Stimulated activated CD4-positive, alpha-beta T cell treated with anti-CD3 and anti-CD28 coated beads, TNF-alpha, amount 100 ng/mL, for 1 hour (primary cell): ENCODE results near the gene MTMR10.

Experiments
- DNase-seq, 3 donors: peaks; one replicate each; pipeline ENCODE4 v3.0.0-alpha.2; 2020; ENCODE audit warnings: low read depth in 3 of 3, low spot score in 1 of 3

The MTMR10 gene

DNA sequence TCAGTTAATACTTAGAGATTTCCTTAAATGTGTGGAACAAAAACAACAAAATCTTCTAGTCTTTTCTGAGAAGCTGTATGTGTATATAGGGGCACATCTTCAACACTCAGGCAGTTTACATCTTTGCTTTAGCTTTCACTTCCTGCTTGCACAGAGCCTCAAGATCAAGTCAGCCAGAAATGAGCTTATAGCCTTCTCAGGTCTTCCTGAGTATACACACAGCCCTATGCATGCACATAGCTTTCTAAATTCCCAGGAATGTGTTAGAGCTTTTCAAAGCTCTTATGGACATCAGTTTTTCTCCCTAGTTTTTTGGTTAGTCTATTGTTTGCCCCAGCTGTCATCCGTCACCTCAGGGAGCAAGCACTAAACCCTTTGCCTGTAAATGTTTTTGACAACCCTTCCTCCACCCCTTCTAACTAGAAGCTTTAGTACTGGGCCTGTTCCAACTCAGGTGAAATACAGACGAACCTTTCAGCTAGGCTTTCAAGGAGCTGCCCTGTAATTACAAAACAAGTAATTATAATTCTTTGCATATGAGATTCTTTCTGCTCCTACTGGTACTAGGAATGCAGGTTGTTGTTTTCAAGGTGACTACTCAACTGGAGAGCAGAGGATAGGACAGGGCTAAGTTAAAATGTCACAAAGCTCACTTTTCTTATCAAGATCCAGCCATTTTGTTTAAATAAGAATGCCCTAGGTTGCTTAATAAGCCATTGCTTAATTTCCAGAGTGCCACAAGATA lies 22.6 kb upstream of the MTMR10 start:
- no peak for DNase-seq

DNA sequence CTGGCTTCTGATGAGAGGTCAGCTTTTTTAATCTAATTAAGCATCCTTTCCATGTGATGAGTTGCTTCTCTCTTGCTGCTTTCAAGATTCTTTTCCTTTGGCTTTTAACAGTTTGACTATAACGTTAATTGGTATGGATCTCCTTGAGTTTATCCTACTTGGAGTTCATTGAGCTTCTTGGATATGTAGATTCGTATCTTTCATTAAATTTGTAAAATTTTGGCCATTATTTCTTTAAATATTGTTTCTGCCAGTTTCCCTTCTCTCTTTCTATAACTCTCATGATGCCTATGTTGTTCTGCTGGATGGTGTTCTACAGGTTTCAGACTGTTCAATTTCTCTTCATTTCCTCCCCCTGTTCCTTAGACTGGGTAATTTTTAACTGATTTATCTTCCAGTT lies 21.0 kb upstream of the MTMR10 start:
- DNase-seq, result no peak

DNA sequence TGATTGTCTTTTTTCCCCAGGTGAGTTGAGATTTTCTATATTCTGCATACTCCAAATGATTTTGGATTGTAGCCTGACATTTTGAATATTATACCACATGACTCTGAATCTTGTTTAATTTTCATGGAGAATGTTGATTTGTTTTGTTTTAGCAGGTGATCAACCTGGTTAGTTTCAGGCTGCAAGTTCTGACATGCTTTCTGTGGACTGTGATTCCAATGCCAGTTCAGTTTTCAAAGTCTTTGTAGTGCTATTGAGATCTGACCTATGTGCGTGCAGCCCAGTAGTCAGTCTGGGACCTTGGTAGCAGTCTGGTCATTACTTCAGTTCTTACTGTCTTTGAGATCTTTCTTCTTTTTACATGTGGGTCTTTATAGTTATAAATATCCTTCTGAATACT lies 18.6 kb upstream of the MTMR10 start:
- no peak for DNase-seq

DNA sequence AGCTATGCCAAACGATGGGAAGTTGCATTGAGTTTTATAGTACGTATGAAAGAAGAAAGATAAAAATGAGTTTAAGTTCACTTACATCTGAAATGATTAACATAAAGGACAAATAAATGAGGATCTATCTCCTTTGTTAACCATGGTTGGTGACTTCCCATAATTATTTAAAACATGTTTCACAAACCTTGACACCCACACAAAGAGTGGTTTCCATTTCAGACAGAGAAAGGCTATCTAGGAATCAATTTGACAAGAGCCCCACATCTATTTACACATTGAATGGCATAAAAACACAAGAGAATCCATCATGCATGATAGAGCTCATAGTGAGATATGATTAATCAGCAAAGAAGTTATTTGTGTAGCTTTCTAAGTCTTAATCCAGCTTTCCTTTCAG lies 14.2 kb upstream of the MTMR10 start:
- DNase-seq, result no peak

DNA sequence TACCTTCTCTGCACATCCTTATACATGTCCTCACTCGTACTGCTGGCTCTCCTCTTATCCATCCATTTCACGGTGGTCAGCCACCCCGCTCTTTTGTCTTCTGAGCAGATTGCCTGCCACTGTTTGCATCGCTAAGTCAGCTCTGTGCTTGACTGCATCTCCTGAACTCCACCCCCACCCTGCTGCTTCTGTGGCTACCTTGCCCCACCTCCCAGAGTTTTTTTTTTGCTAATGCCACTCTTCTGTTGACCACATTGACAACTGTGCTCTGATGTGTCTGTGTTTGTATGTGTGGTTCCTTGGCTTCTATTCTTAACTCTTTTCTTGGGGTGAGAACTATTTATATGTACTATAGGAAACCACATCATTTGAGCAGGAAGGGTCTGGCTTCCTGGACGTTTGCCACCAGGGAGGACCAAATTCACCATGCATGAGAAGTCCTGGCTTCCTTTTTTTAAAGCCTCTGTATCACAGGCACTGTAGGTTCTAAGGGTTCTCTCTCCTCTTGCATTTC lies 12.8 kb upstream of the MTMR10 start:
- no peak for DNase-seq

DNA sequence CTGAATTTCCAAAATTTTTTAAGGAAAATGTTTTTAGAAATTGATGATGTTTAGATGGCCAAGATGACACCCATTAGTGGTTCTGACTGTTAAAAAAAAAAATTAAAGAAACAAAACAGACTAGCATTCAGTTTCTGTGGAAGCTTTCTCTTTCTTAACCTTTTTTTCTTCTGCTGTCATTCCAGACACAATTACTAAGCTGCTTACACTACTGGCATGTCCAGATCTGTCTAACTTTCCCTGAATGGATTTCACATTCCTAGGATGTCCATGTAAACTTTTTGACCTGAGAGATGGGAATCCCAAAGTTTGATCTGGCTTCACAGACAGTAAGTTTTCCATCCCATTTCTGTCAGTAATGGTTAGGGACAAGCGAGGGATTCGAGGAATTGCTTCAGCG lies 10.3 kb upstream of the MTMR10 start:
- DNase-seq, result no peak

GRCh38 chr15:30999729-31000128 lies 8.3 kb upstream of the MTMR10 start:
- no peak for DNase-seq

- DNase-seq, result no peak
These were observed 5.8 kb upstream of the MTMR10 start for GRCh38 chr15:30997270-30997669.

GRCh38 chr15:30992249-30992864 lies 929 bp upstream of the MTMR10 start:
- DNase-seq, result no peak

DNA sequence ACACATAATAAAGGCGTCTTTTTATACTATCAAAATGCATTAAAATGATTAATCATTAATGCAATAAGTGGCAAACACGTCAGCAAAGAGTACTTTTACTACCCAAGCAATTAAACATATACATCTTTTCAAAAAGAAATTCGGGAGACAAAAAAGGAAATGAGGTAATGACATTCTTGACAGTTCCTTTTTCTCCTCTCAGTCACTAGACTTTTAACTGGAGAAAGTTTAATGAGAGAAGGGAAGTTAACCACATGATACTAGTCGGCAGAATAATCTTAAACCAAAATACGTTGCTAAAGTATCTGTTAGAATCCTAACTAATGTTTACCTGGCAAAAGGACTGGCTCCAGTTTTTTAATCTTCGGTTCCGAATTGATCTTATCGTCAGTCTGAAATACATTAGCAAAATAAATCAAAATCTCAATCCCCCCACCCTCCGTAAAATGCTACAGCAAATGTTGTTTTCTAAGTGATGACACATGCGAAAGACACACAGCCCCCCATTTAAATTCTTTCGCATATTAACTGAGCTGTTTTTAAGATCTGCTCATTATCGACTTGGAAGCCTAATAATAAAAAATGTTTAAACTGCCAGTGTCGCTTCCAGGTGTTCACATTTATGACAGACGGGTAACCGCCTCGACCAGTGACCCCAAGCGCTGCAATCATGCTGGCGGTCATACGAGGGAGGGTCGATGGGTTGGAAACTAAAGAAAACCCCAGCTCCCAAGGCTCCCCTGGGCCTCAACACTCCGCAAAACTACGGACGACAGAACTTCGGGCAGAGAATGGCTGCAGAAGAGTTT lies 778 bp downstream of the MTMR10 start:
- DNase-seq, result no peak

DNA sequence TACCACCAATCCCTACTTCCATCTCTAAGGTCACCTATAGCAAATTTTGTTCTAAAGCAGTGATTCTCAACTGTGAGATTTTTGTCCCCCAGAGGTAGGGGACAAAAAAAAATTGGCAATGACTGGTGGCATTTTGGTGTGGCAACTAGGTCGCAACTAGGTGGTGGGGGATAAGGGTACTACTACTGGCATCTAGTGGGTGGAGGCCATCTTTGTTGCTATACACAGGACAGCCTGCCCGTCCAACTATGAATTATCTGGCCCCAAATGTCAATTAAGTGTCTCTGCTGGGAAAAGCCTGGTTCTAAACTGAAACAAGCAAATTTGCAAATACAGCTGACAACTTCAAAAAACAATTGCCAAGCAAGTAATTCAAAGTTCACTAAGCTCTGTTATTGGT lies 1.4 kb downstream of the MTMR10 start:
- no peak for DNase-seq

- no peak for DNase-seq
These were observed 6.3 kb downstream of the MTMR10 start for GRCh38 chr15:30985081-30985531.

DNA sequence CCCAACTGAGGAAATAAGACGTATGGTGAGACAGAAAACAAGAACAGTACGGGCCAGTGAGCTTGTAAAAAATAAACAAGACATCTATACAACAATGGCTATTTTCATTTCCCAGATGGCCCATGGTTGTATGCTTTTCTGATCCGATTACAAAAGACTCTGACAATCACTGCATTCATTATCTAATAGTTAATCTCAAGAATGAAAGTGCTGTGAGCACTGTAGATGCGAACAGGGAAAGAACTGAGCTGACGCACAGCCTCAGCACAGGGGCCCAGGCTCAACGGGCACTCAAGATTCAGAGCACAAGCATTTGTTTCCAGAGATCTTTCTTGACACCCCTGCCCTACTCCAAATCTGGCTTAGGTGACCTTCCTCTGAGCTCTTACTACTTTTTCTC lies 6.9 kb downstream of the MTMR10 start:
- DNase-seq, result no peak

GRCh38 chr15:30984118-30984517 lies 7.3 kb downstream of the MTMR10 start:
- DNase-seq, result no peak

- no peak for DNase-seq
These were observed 12.0 kb downstream of the MTMR10 start for GRCh38 chr15:30979457-30979856.

- no peak for DNase-seq
These were observed 13.1 kb downstream of the MTMR10 start for GRCh38 chr15:30978328-30978727.

DNA sequence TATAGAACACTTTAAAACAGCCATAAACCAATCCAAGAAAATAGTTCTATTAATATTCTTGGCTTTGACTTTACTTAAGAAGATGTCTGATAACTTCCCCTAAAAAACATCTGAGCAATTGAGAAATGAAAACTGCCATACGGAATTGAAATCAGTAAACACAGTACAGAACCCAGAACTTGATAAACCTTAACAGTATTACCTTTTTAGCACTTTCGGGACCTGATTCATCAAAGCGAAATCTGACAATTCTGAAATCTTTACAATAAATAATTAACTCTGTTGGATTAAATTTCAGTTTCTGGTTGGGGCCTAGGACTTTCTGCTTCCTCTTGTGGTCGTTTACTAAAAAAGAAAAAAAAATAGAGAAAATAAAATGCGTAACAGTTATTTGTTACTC lies 17.3 kb downstream of the MTMR10 start:
- DNase-seq, result no peak

DNA sequence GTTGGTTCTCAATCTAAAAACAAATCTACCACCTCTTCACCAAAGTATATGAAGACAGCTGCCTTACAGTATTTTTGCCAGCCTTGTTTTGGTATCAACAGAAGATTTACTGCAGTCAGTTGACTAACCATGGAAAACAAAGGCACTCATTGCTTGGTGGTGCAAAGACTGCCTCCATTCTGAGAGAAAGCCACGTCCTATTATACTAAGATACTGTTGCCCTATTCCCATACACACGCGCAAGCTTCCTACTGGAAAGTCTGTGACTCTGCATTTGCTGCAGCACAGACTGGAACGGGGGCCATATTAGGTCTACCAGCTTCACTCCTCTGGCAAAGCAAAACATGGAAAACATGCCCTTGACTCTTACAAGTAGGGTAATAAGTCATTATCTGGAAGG lies 18.0 kb downstream of the MTMR10 start:
- DNase-seq, result no peak

DNA sequence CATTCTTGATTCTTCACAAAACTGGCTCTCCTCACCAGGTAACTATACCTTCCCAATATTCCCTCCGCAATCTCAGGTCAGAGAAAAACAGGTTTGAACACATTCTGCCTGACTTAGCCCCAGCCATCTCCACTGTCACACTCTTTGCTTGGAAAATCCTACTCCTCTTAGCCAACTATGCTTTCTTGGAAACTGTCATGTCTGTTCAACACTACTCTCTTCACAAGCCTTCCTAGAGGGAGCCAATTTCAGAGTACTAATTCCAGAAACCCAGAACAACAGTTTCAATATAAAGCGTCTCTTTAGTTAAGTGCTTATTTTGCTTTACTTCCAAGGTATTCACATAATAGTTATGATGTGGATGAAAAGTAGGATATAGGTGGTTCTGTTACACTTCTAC lies 21.7 kb downstream of the MTMR10 start:
- no peak for DNase-seq

GRCh38 chr15:30963681-30964080 lies 27.7 kb downstream of the MTMR10 start:
- no peak for DNase-seq

- DNase-seq, result no peak
These were observed 28.8 kb downstream of the MTMR10 start for GRCh38 chr15:30962659-30963058.

DNA sequence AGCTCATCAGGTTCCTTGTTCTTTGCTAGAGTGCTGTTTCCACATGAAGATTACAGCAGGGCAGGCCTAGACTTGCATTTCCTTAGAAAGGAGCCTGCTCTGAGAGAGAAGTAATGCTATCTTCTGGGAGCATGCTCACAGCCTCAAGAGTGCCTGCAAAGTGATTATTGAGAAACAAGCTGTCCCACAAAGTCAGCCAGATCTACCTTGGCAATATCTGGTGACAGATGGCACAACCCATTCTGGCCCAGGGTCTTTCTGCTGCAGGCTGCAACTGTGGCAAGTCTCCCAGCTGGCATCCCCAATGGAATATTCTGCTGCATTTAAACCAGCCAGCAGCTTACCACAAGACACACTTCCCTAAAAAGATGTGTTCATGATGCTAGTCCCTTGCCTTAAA lies 29.3 kb downstream of the MTMR10 start:
- no peak for DNase-seq
